DLD1 (cell line): ENCODE data around the gene HHIPL1.

ENCODE experiments used
- in situ Hi-C: cut with HindIII; loops from 2 replicates; pipeline ENCODE4 v1.10.0; 2017; ENCODE audit warnings: low sequenced_read_pairs

Gene HHIPL1

GRCh38 chr14:99609245-99610170 is 35.4 kb upstream of the HHIPL1 start:
- in situ Hi-C loops: no loop called here

GRCh38 chr14:99611646-99612045 is 33.3 kb upstream of the HHIPL1 start:
- in situ Hi-C loops: no loop called here

- in situ Hi-C loops: no loop called here
These were observed 32.7 kb upstream of the HHIPL1 start for GRCh38 chr14:99612071-99612737.

- in situ Hi-C loops: no loop called here
These were observed 32.1 kb upstream of the HHIPL1 start for GRCh38 chr14:99612738-99613330.

GRCh38 chr14:99615497-99616157 is 29.3 kb upstream of the HHIPL1 start:
- in situ Hi-C loops: no loop called here

- in situ Hi-C loops: no loop called here
These were observed 27.8 kb upstream of the HHIPL1 start for GRCh38 chr14:99616832-99617800.

GRCh38 chr14:99619835-99620834 is 24.8 kb upstream of the HHIPL1 start:
- in situ Hi-C loops: no loop called here

- in situ Hi-C loops: no loop called here
These were observed 23.0 kb upstream of the HHIPL1 start for GRCh38 chr14:99621948-99622347.

- in situ Hi-C loops: no loop called here
These were observed 20.9 kb upstream of the HHIPL1 start for GRCh38 chr14:99624024-99624423.

GRCh38 chr14:99624971-99625370 is 20.0 kb upstream of the HHIPL1 start:
- in situ Hi-C loops: no loop called here

- in situ Hi-C loops: no loop called here
These were observed 19.5 kb upstream of the HHIPL1 start for GRCh38 chr14:99625476-99625875.

- in situ Hi-C loops: no loop called here
These were observed 18.8 kb upstream of the HHIPL1 start for GRCh38 chr14:99626041-99626648.

GRCh38 chr14:99627100-99627499 is 17.8 kb upstream of the HHIPL1 start:
- in situ Hi-C loops: no loop called here

- in situ Hi-C loops: no loop called here
These were observed 17.2 kb upstream of the HHIPL1 start for GRCh38 chr14:99627510-99628381.

GRCh38 chr14:99628887-99629618 is 15.9 kb upstream of the HHIPL1 start:
- in situ Hi-C loops: no loop called here

- in situ Hi-C loops: no loop called here
These were observed 14.7 kb upstream of the HHIPL1 start for GRCh38 chr14:99630202-99630601.
